HepG2 (cell line): ENCODE measurements around the gene ASPRV1. TPM values are rescaled to one million over a fixed set of nuclear protein-coding genes. Genes with fewer than 3 reads are reported as not detected.
A peak's percentile ranks its signal among the peaks of the same experiment; 100 is the strongest.

Experiments used
- ATF7 ChIP-seq, 2 experiments: fragments of 450-650 bp in 1 of 2; sonication (generic) in 1 of 2; formaldehyde crosslinking in 1 of 2; IDR thresholded peaks; 2 replicates each; pipeline versions ENCODE4 v1.4.0 to v1.6.1; 2016 to 2020; ENCODE audit warnings: antibody characterized with exemption in 1 of 2, mild to moderate bottlenecking in 1 of 2, missing genetic modification reagents in 1 of 2
- CREM ChIP-seq, 2 experiments: sonication (generic) in 1 of 2; formaldehyde crosslinking in 1 of 2; IDR thresholded peaks; 2 replicates each; pipeline versions ENCODE4 v1.4.0 to v1.6.1; 2016 to 2020; ENCODE audit warnings: antibody characterized with exemption in 1 of 2, mild to moderate bottlenecking in 1 of 2, missing genetic modification reagents in 1 of 2
- HNF4A ChIP-seq: sonication (generic); formaldehyde crosslinking; IDR thresholded peaks from 2 replicates; pipeline ENCODE4 v1.4.0; 2020; ENCODE audit warnings: missing genetic modification reagents
- LCORL ChIP-seq, 2 experiments: fragments of 450-650 bp in 1 of 2; sonication (generic) in 1 of 2; formaldehyde crosslinking in 1 of 2; IDR thresholded peaks; 2 replicates each; pipeline versions ENCODE4 v1.5.0 to v1.6.1; 2017 to 2020; ENCODE audit warnings: antibody characterized with exemption in 1 of 2, missing genetic modification reagents in 1 of 2
- MZF1 ChIP-seq: sonication (generic); formaldehyde crosslinking; IDR thresholded peaks from 2 replicates; pipeline ENCODE4 v1.8.1; 2023; ENCODE audit warnings: mild to moderate bottlenecking, missing genetic modification reagents, borderline replicate concordance
- NFKBIZ ChIP-seq: IDR thresholded peaks from 2 replicates; pipeline ENCODE4 v1.6.1; 2018; ENCODE audit warnings: missing genetic modification reagents, missing compliant biosample characterization
- RXRB ChIP-seq: IDR thresholded peaks from 2 replicates; pipeline ENCODE4 v1.6.1; 2016; ENCODE audit warnings: borderline replicate concordance, missing genetic modification reagents, missing compliant biosample characterization
- SAP130 ChIP-seq: IDR thresholded peaks from 2 replicates; pipeline ENCODE4 v1.6.1; 2016; ENCODE audit warnings: low read depth
- SOX5 ChIP-seq: IDR thresholded peaks from 2 replicates; pipeline ENCODE4 v1.6.1; 2016; ENCODE audit warnings: borderline replicate concordance
- SRF ChIP-seq: IDR thresholded peaks from 2 replicates; pipeline ENCODE4 v1.6.1; 2011; ENCODE audit warnings: mild to moderate bottlenecking, low read depth, low read length, moderate library complexity
- ZBTB3 ChIP-seq: sonication (generic); formaldehyde crosslinking; IDR thresholded peaks from 2 replicates; pipeline ENCODE4 v1.4.0; 2020; ENCODE audit warnings: low read depth, mild to moderate bottlenecking, moderate library complexity, missing genetic modification reagents, borderline replicate concordance
- ZFP41 ChIP-seq: sonication (generic); formaldehyde crosslinking; IDR thresholded peaks from 2 replicates; pipeline ENCODE4 v1.4.0; 2020; ENCODE audit warnings: mild to moderate bottlenecking, missing genetic modification reagents, borderline replicate concordance
- ZFY ChIP-seq: sonication (generic); formaldehyde crosslinking; IDR thresholded peaks from 2 replicates; pipeline ENCODE4 v1.4.0; 2020; ENCODE audit warnings: missing genetic modification reagents
- ZNF33B ChIP-seq: sonication (generic); formaldehyde crosslinking; IDR thresholded peaks from 2 replicates; pipeline ENCODE4 v1.5.1; 2020; ENCODE audit warnings: mild to moderate bottlenecking, missing genetic modification reagents
- ZSCAN25 ChIP-seq: sonication (generic); formaldehyde crosslinking; IDR thresholded peaks from 2 replicates; pipeline ENCODE4 v1.8.0; 2022; ENCODE audit warnings: mild to moderate bottlenecking, missing genetic modification reagents
- ZSCAN31 ChIP-seq: sonication (generic); formaldehyde crosslinking; IDR thresholded peaks from 2 replicates; pipeline ENCODE4 v1.5.0; 2020; ENCODE audit warnings: low read depth, mild to moderate bottlenecking, missing genetic modification reagents
- polyA plus RNA-seq, 8 experiments: library from polyadenylated mRNA; depleted of rRNA in 3 of 8; stranded (reverse) in 7 of 8; unstranded in 1 of 8; fragments of >200 nt; fragmentation: Illumina TruSeq in 4 of 8; extraction: Trizol in 4 of 8; gene quantifications; 2 replicates each; pipeline versions ENCODE4 v1.2.1 to v1.2.3, GENCODE V29; 2011 to 2016; ENCODE audit warnings: low read depth in 4 of 8, missing spikeins in 1 of 8, mixed read lengths in 1 of 8; ENCODE audit not compliant: insufficient read depth in 1 of 8
- total RNA-seq, 5 experiments: library from RNA; depleted of rRNA; stranded (reverse); fragments of >200 nt; fragmentation: Illumina TruSeq; extraction: Trizol; gene quantifications; 2 replicates each; pipeline ENCODE4 v1.2.3, GENCODE V29; 2016; ENCODE audit warnings: low read depth in 1 of 5
- TF ChIP-seq, protein P1 (sequence below): sonication (generic); formaldehyde crosslinking; IDR thresholded peaks from 2 replicates; pipeline ENCODE4 v1.5.1; 2020; ENCODE audit warnings: missing genetic modification reagents, mild to moderate bottlenecking, borderline replicate concordance
- TF ChIP-seq, protein P2 (sequence below): IDR thresholded peaks from 2 replicates; pipeline ENCODE4 v1.6.1; 2016; ENCODE audit warnings: missing compliant biosample characterization, missing genetic modification reagents, borderline replicate concordance
- TF ChIP-seq, protein P3 (sequence below): sonication (generic); formaldehyde crosslinking; IDR thresholded peaks from 2 replicates; pipeline ENCODE4 v1.4.0; 2020; ENCODE audit warnings: missing genetic modification reagents
- TF ChIP-seq, protein P4 (sequence below): sonication (generic); formaldehyde crosslinking; conservative IDR thresholded peaks from 2 replicates; pipeline ENCODE4 v1.4.0; 2020; ENCODE audit warnings: missing genetic modification reagents
- TF ChIP-seq, protein P5 (sequence below): sonication (generic); formaldehyde crosslinking; IDR thresholded peaks from 2 replicates; pipeline ENCODE4 v1.4.0; 2020; ENCODE audit warnings: missing genetic modification reagents, borderline replicate concordance

ASPRV1 gene
- total and polyA plus RNA-seq, 2 of the 13 experiments (the other 11 are each of a cell fraction or from before 2014, with no cell fraction given), result 0.40 to 0.48 TPM

DNA sequence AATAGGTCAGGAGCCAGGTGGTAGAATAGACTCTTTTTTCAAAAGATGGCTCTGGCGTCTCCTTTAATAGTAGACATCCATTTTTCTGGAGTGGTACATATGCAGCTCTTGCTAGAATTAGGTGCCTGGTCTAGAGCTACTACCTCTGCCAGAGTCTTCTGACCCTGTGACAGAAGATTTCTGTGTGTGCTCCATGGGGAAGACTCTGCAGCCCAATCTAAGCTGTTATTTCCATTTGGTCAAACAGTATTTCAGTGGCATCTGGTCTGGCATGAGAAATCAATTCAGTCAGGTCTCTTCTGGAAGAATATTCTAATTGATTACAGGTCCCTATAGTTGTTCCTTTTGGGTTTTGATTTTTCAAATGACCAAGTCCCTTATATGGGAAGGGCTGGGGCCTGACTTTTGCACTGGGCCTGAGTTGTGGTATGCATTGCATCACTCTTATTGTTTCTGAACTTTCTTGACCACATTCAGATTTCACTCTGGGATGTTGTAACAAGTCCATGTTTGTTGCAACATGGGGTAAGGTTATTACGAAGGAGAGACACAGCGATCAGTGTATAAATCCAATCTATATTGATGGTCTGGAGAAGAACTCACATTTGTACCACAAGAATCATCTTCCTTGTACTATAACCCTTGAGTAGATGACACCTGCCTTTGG is 34.4 kb downstream of the ASPRV1 start (continued):
- TF ChIP-seq, protein P1, sequence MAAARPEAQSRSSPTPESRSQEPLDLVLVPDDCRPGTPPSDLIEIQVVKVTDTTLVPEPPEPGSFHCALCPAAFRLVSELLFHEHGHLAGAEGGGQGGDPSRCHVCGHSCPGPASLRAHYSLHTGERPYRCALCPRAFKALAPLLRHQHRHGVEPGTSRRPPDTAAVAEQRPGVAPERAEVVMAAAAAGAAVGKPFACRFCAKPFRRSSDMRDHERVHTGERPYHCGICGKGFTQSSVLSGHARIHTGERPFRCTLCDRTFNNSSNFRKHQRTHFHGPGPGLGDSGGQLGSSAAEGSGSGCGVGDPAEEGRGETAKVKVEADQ, result 0 out of 2 replicates have a peak, but pooled peaks have one; percentile 40
- TF ChIP-seq ZBTB3 (CRISPR knock-in tag) (no peak), ZSCAN31 (CRISPR knock-in tag) (no peak), HNF4A (CRISPR knock-in tag) (peak; percentile 85), SRF (peak; percentile 97), ZFP41 (CRISPR knock-in tag) (no peak), MZF1 (no peak), ZNF33B (CRISPR knock-in tag) (no peak), LCORL (IDR thresholded peaks at IDR 0.05) (no peak), LCORL (CRISPR knock-in tag; IDR thresholded peaks at IDR 0.05) (peak; percentile 44; the same call in 1 of the 2 replicates), SOX5 (peak; percentile 95), ZFY (CRISPR knock-in tag) (peak; percentile 48; the same call in 1 of the 2 replicates), NFKBIZ (CRISPR knock-in tag) (0 out of 2 replicates have a peak, but pooled peaks have one; percentile 79), RXRB (CRISPR knock-in tag) (peak; percentile 62), SAP130 (CRISPR knock-in tag) (peak; percentile 70), CREM (IDR thresholded peaks at IDR 0.05) (peak; percentile 47), CREM (CRISPR knock-in tag; IDR thresholded peaks at IDR 0.05) (no peak), ZSCAN25 (0 out of 2 replicates have a peak, but pooled peaks have one; percentile 45), ATF7 (IDR thresholded peaks at IDR 0.05) (peak; percentile 88), ATF7 (CRISPR knock-in tag; IDR thresholded peaks at IDR 0.05) (no peak; the same call in 1 of the 2 replicates)
- TF ChIP-seq, protein P2, sequence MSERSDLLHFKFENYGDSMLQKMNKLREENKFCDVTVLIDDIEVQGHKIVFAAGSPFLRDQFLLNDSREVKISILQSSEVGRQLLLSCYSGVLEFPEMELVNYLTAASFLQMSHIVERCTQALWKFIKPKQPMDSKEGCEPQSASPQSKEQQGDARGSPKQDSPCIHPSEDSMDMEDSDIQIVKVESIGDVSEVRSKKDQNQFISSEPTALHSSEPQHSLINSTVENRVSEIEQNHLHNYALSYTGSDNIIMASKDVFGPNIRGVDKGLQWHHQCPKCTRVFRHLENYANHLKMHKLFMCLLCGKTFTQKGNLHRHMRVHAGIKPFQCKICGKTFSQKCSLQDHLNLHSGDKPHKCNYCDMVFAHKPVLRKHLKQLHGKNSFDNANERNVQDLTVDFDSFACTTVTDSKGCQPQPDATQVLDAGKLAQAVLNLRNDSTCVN (CRISPR knock-in tag), result no peak
- TF ChIP-seq, protein P3, sequence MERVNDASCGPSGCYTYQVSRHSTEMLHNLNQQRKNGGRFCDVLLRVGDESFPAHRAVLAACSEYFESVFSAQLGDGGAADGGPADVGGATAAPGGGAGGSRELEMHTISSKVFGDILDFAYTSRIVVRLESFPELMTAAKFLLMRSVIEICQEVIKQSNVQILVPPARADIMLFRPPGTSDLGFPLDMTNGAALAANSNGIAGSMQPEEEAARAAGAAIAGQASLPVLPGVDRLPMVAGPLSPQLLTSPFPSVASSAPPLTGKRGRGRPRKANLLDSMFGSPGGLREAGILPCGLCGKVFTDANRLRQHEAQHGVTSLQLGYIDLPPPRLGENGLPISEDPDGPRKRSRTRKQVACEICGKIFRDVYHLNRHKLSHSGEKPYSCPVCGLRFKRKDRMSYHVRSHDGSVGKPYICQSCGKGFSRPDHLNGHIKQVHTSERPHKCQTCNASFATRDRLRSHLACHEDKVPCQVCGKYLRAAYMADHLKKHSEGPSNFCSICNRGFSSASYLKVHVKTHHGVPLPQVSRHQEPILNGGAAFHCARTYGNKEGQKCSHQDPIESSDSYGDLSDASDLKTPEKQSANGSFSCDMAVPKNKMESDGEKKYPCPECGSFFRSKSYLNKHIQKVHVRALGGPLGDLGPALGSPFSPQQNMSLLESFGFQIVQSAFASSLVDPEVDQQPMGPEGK, result peak; percentile 43; the same call in 1 of the 2 replicates
- TF ChIP-seq, protein P4, sequence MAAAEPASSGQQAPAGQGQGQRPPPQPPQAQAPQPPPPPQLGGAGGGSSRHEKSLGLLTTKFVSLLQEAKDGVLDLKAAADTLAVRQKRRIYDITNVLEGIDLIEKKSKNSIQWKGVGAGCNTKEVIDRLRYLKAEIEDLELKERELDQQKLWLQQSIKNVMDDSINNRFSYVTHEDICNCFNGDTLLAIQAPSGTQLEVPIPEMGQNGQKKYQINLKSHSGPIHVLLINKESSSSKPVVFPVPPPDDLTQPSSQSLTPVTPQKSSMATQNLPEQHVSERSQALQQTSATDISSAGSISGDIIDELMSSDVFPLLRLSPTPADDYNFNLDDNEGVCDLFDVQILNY (CRISPR knock-in tag), result no peak
- TF ChIP-seq, protein P5, sequence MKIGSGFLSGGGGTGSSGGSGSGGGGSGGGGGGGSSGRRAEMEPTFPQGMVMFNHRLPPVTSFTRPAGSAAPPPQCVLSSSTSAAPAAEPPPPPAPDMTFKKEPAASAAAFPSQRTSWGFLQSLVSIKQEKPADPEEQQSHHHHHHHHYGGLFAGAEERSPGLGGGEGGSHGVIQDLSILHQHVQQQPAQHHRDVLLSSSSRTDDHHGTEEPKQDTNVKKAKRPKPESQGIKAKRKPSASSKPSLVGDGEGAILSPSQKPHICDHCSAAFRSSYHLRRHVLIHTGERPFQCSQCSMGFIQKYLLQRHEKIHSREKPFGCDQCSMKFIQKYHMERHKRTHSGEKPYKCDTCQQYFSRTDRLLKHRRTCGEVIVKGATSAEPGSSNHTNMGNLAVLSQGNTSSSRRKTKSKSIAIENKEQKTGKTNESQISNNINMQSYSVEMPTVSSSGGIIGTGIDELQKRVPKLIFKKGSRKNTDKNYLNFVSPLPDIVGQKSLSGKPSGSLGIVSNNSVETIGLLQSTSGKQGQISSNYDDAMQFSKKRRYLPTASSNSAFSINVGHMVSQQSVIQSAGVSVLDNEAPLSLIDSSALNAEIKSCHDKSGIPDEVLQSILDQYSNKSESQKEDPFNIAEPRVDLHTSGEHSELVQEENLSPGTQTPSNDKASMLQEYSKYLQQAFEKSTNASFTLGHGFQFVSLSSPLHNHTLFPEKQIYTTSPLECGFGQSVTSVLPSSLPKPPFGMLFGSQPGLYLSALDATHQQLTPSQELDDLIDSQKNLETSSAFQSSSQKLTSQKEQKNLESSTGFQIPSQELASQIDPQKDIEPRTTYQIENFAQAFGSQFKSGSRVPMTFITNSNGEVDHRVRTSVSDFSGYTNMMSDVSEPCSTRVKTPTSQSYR (CRISPR knock-in tag), result peak; percentile 40; the same call in 1 of the 2 replicates
